HepG2 (cell line): Measurements from ENCODE around the gene ZBTB18. TPM values are rescaled to one million over a fixed set of nuclear protein-coding genes. Genes with fewer than 3 reads are reported as not detected.

Experiments
- BRCA1 ChIP-seq: sonication (generic); formaldehyde crosslinking; IDR thresholded peaks from 2 replicates; pipeline ENCODE4 v1.4.0; 2020; ENCODE audit warnings: missing genetic modification reagents
- CHD2 ChIP-seq: IDR thresholded peaks from 2 replicates; pipeline ENCODE4 v1.6.1; 2011; ENCODE audit warnings: low read depth, low read length, improper control_type of control experiment
- CHD4 ChIP-seq: fragments of 200-600 bp; sonication (generic); IDR thresholded peaks from 2 replicates; pipeline ENCODE4 v1.7.0; 2017; ENCODE audit warnings: mild to moderate bottlenecking, low read length, borderline replicate concordance
- CREB1 ChIP-seq, 2 experiments: fragments of 450-650 bp in 1 of 2; IDR thresholded peaks; 2 replicates each; pipeline ENCODE4 v1.6.1; 2016 to 2017; ENCODE audit warnings: control low read depth in 1 of 2, mild to moderate bottlenecking in 1 of 2, missing compliant biosample characterization in 1 of 2, missing genetic modification characterization in 1 of 2
- KLF13 ChIP-seq: sonication (generic); formaldehyde crosslinking; IDR thresholded peaks from 2 replicates; pipeline ENCODE4 v1.4.0; 2020; ENCODE audit warnings: mild to moderate bottlenecking, missing genetic modification reagents
- MBD4 ChIP-seq: IDR thresholded peaks from 2 replicates; pipeline ENCODE4 v1.6.1; 2012; ENCODE audit warnings: low read length, inconsistent platforms, borderline replicate concordance
- MZF1 ChIP-seq: sonication (generic); formaldehyde crosslinking; IDR thresholded peaks from 2 replicates; pipeline ENCODE4 v1.8.1; 2023; ENCODE audit warnings: mild to moderate bottlenecking, missing genetic modification reagents, borderline replicate concordance
- NFYB ChIP-seq: sonication (generic); formaldehyde crosslinking; IDR thresholded peaks from 2 replicates; pipeline ENCODE4 v1.4.0; 2020; ENCODE audit warnings: missing genetic modification reagents
- NRL ChIP-seq: sonication (generic); formaldehyde crosslinking; IDR thresholded peaks from 2 replicates; pipeline ENCODE4 v1.5.0; 2020; ENCODE audit warnings: missing genetic modification reagents, mild to moderate bottlenecking, moderate library complexity, borderline replicate concordance
- PCBP2 ChIP-seq: fragments of 200-400 bp; formaldehyde crosslinking; optimal IDR thresholded peaks from 2 replicates; pipeline ENCODE3; 2018; ENCODE audit warnings: low read length, low read depth; ENCODE audit not compliant: poor library complexity, severe bottlenecking
- POGZ ChIP-seq: sonication (generic); formaldehyde crosslinking; IDR thresholded peaks from 2 replicates; pipeline ENCODE4 v1.4.0; 2020; ENCODE audit warnings: mild to moderate bottlenecking, missing genetic modification reagents
- RELA ChIP-seq: sonication (generic); formaldehyde crosslinking; IDR thresholded peaks from 2 replicates; pipeline ENCODE4 v1.4.0; 2020; ENCODE audit warnings: missing genetic modification reagents
- RNF2 ChIP-seq: fragments of 450-650 bp; conservative IDR thresholded peaks from 2 replicates; pipeline ENCODE4 v1.6.1; 2016; ENCODE audit warnings: low read depth
- SMC3 ChIP-seq: IDR thresholded peaks from 2 replicates; pipeline ENCODE4 v1.6.1; 2011; ENCODE audit warnings: low read length, improper control_type of control experiment
- SP2 ChIP-seq: sonication (generic); formaldehyde crosslinking; IDR thresholded peaks from 2 replicates; pipeline ENCODE4 v1.5.1; 2020; ENCODE audit warnings: mild to moderate bottlenecking, missing genetic modification reagents
- TFAP4 ChIP-seq: sonication (generic); IDR thresholded peaks from 2 replicates; pipeline ENCODE4 v1.6.1; 2016; ENCODE audit warnings: low read depth, borderline replicate concordance
- TP53 ChIP-seq: sonication (generic); formaldehyde crosslinking; conservative IDR thresholded peaks from 2 replicates; pipeline ENCODE4 v1.4.0; 2020; ENCODE audit warnings: missing genetic modification reagents
- YY1 ChIP-seq: IDR thresholded peaks from 2 replicates; pipeline ENCODE4 v1.6.1; 2011; ENCODE audit warnings: low read length, low read depth, moderate library complexity, mild to moderate bottlenecking; ENCODE audit not compliant: insufficient read depth, insufficient replicate concordance
- ZBTB21 ChIP-seq: sonication (generic); formaldehyde crosslinking; IDR thresholded peaks from 2 replicates; pipeline ENCODE4 v1.4.0; 2020; ENCODE audit warnings: missing genetic modification reagents
- ZFP90 ChIP-seq: sonication (generic); formaldehyde crosslinking; IDR thresholded peaks from 2 replicates; pipeline ENCODE4 v1.8.0; 2022; ENCODE audit warnings: missing genetic modification reagents, mild to moderate bottlenecking, inconsistent platforms, borderline replicate concordance
- ZNF598 ChIP-seq: sonication (generic); formaldehyde crosslinking; IDR thresholded peaks from 2 replicates; pipeline ENCODE4 v1.5.1; 2020; ENCODE audit warnings: mild to moderate bottlenecking, missing genetic modification reagents, borderline replicate concordance
- polyA plus RNA-seq, 8 experiments: library from polyadenylated mRNA; depleted of rRNA in 3 of 8; stranded (reverse) in 7 of 8; unstranded in 1 of 8; fragments of >200 nt; fragmentation: Illumina TruSeq in 4 of 8; extraction: Trizol in 4 of 8; gene quantifications; 2 replicates each; pipeline versions ENCODE4 v1.2.1 to v1.2.3, GENCODE V29; 2011 to 2016; ENCODE audit warnings: low read depth in 4 of 8, missing spikeins in 1 of 8, mixed read lengths in 1 of 8; ENCODE audit not compliant: insufficient read depth in 1 of 8
- total RNA-seq, 5 experiments: library from RNA; depleted of rRNA; stranded (reverse); fragments of >200 nt; fragmentation: Illumina TruSeq; extraction: Trizol; gene quantifications; 2 replicates each; pipeline ENCODE4 v1.2.3, GENCODE V29; 2016; ENCODE audit warnings: low read depth in 1 of 5
- TF ChIP-seq, protein P1 (sequence below): IDR thresholded peaks from 2 replicates; pipeline ENCODE4 v1.6.1; 2018; ENCODE audit warnings: missing genetic modification reagents, mild to moderate bottlenecking, missing compliant biosample characterization
- TF ChIP-seq, protein P2 (sequence below): sonication (generic); formaldehyde crosslinking; IDR thresholded peaks from 2 replicates; pipeline ENCODE4 v1.4.0; 2020; ENCODE audit warnings: missing genetic modification reagents, mild to moderate bottlenecking, borderline replicate concordance
- TF ChIP-seq, protein P3 (sequence below): sonication (generic); formaldehyde crosslinking; IDR thresholded peaks from 2 replicates; pipeline ENCODE4 v1.4.0; 2020; ENCODE audit warnings: missing genetic modification reagents

The ZBTB18 gene
- total and polyA plus RNA-seq, 2 of the 13 experiments (the other 11 are each of a cell fraction or from before 2014, with no cell fraction given), result 3.1 to 4.3 TPM

GRCh38 chr1:244047621-244048255 lies 3.3 kb upstream of the ZBTB18 start (continued):
- TF ChIP-seq CHD2 (no peak), MZF1 (no peak), CREB1 (IDR thresholded peaks at IDR 0.05) (peak; percentile 84), CREB1 (CRISPR knock-in tag; IDR thresholded peaks at IDR 0.05) (0 out of 2 replicates have a peak, but pooled peaks have one; percentile 31), PCBP2 (no peak), NRL (no peak), KLF13 (no peak), SMC3 (no peak), RELA (CRISPR knock-in tag) (no peak), CHD4 (no peak), ZFP90 (CRISPR knock-in tag) (no peak), ZNF598 (CRISPR knock-in tag) (peak; percentile 88; the same call in 1 of the 2 replicates), RNF2 (0 out of 2 replicates have a peak, but pooled peaks have one; percentile 52), POGZ (CRISPR knock-in tag) (peak; percentile 31; the same call in 1 of the 2 replicates), NFYB (CRISPR knock-in tag) (no peak), YY1 (peak; percentile 10), TFAP4 (no peak), TP53 (CRISPR knock-in tag) (no peak), BRCA1 (no peak), ZBTB21 (CRISPR knock-in tag) (peak; percentile 54; the same call in 1 of the 2 replicates), MBD4 (no peak), SP2 (CRISPR knock-in tag) (no peak)
- TF ChIP-seq, protein P1, sequence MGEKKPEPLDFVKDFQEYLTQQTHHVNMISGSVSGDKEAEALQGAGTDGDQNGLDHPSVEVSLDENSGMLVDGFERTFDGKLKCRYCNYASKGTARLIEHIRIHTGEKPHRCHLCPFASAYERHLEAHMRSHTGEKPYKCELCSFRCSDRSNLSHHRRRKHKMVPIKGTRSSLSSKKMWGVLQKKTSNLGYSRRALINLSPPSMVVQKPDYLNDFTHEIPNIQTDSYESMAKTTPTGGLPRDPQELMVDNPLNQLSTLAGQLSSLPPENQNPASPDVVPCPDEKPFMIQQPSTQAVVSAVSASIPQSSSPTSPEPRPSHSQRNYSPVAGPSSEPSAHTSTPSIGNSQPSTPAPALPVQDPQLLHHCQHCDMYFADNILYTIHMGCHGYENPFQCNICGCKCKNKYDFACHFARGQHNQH, result no peak
- TF ChIP-seq, protein P2, sequence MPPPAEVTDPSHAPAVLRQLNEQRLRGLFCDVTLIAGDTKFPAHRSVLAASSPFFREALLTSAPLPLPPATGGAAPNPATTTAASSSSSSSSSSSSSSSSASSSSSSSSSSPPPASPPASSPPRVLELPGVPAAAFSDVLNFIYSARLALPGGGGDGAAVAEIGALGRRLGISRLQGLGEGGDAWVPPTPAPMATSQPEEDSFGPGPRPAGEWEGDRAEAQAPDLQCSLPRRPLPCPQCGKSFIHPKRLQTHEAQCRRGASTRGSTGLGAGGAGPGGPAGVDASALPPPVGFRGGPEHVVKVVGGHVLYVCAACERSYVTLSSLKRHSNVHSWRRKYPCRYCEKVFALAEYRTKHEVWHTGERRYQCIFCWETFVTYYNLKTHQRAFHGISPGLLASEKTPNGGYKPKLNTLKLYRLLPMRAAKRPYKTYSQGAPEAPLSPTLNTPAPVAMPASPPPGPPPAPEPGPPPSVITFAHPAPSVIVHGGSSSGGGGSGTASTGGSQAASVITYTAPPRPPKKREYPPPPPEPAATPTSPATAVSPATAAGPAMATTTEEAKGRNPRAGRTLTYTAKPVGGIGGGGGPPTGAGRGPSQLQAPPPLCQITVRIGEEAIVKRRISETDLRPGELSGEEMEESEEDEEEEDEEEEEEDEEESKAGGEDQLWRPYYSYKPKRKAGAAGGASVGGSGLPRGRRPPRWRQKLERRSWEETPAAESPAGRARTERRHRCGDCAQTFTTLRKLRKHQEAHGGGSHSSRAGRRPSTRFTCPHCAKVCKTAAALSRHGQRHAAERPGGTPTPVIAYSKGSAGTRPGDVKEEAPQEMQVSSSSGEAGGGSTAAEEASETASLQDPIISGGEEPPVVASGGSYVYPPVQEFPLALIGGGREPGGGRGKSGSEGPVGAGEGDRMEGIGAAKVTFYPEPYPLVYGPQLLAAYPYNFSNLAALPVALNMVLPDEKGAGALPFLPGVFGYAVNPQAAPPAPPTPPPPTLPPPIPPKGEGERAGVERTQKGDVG (CRISPR knock-in tag), result 0 out of 2 replicates have a peak, but pooled peaks have one; percentile 63
- TF ChIP-seq, protein P3, sequence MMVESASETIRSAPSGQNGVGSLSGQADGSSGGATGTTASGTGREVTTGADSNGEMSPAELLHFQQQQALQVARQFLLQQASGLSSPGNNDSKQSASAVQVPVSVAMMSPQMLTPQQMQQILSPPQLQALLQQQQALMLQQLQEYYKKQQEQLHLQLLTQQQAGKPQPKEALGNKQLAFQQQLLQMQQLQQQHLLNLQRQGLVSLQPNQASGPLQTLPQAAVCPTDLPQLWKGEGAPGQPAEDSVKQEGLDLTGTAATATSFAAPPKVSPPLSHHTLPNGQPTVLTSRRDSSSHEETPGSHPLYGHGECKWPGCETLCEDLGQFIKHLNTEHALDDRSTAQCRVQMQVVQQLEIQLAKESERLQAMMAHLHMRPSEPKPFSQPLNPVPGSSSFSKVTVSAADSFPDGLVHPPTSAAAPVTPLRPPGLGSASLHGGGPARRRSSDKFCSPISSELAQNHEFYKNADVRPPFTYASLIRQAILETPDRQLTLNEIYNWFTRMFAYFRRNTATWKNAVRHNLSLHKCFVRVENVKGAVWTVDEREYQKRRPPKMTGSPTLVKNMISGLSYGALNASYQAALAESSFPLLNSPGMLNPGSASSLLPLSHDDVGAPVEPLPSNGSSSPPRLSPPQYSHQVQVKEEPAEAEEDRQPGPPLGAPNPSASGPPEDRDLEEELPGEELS (CRISPR knock-in tag), result no peak
